Activated effector memory CD4-positive, alpha-beta T cell treated with Interleukin-2 at 50 U/mL for 16 hours (primary cell): Measurements from ENCODE around the gene CPT2.
"Not testable (repeated sequence)": the region's sequence is repeated elsewhere in the genome, so short reads cannot be mapped to it uniquely, and the experiment has no call there.

Experiments used
- DNase-seq: peaks from one replicate; pipeline ENCODE4 v3.0.0-alpha.2; 2020

CPT2 gene

DNA sequence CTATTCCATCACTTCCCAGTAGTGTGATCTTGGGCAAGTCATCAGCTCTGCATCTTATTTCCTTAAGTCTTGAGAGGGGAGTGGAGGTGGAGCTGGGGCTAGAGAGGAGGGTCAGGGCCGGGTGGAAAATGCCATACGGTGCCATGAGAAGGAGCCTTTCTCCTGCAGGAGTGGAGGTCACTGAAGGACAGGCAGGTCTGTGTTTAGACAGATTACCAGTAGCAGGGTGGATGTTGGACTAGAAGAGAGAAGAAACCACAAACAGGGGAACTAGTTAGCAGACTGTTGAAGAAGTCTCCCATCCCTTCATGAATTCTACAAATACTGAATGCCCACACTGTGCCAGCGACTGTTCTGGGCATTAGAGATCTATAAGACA is 13.9 kb upstream of the CPT2 start:
- DNase-seq = no peak

DNA sequence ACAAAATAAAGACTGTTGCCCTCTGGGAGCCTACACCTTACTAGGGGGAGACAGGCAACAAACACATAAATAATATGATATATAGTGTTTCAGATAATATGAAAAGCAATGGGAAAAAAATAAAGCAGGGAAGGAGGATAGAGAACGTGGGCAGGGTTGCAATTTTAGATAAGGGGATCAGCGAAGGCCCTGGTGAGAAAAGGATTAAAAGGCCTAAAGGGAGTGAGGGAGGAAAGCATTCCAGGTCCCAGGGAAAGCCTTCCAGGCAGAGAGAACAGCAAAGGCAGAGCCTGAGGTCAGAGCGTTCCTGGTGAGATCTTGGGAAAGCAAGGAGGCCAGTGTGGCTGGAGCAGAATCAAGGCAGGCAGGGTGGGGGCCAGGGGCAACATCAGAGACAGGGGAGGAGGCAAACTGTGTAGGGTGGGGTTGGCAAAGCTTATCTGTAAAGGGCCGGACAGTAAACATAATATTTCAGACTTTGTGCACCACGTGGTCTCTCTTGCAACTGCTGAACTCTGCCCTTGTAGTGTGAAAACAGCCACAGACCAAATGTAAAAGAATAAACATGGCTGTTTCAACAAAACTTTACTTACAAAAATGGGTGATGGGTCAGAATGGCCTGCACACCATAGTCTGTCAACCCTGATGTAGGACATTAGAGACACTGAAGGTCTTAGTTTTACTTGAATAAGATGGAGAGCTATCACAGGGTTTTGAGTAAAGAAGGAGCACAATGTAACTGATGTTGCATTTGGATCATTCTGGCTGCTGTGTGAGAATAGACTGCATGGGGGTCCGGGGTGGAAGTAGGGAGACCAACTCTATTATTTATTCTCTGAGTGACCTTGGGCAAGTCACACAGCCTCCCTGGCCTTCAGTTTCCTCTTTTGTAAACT is 13.3 kb upstream of the CPT2 start:
- no peak for DNase-seq

DNA sequence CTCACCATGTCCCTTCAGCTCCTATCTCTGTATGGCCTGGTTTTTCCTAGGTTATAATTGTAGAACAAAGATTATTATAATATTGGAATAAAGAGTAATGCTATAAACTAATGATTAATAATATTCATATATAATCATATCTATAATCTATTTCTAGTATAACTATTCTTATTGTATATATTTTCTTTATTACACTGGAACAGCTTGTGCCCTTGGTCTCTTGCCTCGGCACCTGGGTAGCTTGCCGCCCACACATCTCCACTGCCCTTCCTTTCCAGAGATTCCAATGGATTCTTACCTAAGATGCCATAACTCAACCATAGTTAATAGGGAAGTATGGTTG is 10.7 kb upstream of the CPT2 start:
- not testable (repeated sequence) for DNase-seq

DNA sequence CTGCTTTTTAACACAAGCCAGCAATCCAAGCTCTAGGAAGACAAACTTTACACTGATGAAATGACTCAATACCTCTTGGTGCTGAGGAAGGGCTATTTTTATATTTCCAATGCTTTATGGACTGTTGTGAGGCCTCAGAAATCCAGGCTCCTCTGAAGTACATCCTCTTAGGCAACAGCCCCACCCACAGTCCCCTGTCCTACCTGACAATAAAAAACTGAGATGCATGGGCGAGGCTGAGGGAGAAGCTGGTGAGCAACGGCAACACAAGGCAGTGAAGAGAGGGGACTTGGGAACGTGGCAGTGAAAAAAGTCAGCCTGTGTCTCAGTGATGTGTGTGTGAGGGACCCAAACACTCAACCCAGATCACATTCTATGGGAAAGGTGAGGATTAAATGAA is 10.1 kb upstream of the CPT2 start:
- DNase-seq = no peak

DNA sequence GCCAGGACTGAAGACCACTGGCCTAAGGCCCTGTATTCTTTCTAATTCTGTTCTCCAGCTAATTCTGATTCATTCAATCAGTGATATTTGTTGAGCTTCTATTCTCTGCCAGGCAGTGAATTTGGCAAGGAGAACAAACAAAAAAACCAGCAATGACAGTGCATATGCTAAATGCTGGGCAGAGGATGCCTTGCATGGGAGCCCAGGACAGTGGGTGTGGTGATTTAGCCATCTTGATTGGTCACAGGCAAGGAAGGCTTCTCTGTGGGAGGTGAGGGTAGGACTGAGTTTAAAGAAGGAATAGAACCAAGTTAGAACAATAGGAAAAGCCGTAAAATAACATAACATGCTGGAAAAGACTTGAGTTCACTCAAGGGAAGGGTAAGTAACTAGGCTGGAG is 9.2 kb upstream of the CPT2 start:
- no peak for DNase-seq

DNA sequence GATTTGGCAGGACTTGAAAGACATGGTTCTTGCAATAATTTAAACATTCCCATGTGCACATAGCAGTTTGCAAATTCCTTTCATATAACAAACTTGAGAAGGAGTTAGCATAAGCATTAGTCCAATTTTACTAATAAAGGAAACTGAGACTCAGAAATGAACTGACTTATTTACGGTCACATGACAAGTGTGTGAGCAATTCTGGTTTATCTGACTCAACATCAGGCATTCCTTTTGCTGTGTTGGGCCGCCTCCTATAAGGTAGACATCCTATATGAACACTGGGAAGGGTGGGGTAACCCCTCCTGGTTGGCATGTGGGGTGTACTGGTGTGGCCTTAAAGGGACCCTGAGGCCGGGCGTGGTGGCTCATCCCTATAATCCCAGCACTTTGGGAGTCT is 8.5 kb upstream of the CPT2 start:
- no peak for DNase-seq

DNA sequence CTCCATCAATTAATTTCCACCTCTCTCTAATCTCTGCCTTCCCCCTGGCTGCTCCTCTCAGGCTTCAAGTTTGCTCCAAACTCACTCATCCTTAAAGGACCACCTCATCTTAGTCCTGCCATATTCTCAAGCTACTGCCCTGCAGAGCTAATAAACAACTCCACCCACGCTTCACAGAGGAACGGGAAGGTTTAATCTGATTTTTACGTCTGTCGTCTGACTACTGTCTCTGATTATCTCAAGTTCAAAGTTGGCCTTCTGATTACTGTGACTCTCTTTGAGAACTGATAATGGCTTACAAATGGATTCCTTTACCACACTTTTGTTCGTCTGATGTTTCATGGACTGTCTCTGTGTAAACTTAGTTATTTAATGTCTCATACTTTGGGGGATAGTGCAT is 7.6 kb upstream of the CPT2 start:
- DNase-seq = no peak

DNA sequence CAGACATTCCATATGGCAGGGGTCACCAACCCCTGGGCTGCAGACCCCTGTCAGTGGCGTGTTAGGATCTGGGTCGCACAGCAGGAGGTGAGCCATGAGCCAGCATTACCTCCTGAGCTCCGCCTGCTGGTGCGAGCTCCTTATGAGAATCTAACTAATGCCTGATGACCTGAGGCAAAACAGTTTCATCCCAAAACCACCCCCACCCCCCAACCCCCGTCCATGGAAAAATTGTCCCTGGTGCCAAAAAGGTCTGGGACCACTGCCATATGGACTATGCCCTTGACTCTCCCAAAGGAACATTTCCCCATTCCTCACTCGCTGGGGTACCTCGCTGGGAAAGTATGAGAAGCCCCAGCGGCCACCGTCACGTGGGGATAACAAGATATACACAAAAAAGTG is 6.4 kb upstream of the CPT2 start:
- no peak for DNase-seq

DNA sequence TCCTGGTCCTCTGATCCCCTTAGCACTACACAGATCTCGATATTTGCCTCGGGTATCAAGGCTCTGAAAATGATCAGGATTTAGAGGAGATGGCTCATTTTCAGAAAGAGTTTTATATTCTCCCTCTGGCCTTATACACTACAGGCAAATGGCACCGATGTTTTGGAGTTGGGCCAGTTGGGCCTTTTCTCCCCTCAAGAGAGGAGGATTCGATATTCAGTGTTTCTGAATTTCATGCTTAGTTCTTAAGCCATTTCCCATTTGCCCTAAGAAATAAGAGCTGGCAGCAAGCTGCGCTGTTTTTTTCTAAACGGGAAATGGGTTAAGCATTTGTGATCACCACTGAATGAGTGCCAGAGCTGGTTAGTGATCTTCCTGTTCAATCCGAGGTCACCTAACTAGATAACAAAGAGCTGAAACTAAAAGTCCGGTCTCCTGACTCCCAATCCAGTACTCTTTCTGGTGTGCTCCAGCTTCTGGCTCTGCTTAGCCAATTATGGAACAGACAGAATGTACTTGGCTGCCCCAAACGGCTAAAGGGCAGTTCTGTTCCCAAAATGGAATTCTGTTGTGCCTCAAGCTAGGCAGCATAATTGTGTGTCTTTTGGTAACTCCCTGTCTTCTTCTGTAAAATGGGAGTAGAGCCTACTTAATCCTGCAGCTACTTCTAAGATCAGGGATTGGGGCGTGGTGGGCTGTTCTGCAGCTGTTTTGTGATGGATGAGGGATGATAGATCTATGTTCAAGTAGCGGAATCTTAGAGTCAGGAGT is 1.2 kb upstream of the CPT2 start:
- DNase-seq = no peak

DNA sequence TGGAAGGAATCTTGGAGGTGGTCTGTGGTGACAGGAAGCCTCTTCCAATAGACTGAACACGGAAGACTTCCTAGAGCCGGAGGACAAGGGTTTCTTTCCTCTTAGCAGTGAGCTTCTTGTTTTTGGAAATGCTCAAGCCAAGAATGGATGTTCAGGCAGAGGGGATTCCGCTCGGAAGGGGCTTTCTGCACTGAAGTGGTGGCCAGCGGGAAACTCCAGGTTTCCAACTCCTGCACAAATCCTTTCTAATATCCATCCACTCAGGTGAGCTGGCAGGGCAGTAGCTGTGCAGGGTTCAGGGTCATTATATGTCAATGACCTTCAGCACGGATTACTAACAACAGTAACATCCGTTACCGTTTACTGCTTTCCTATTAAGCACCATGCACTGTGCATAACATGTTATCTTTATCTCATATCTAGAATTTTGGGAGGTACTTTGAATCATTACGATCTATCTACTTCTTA is 573 bp upstream of the CPT2 start:
- DNase-seq = no peak

DNA sequence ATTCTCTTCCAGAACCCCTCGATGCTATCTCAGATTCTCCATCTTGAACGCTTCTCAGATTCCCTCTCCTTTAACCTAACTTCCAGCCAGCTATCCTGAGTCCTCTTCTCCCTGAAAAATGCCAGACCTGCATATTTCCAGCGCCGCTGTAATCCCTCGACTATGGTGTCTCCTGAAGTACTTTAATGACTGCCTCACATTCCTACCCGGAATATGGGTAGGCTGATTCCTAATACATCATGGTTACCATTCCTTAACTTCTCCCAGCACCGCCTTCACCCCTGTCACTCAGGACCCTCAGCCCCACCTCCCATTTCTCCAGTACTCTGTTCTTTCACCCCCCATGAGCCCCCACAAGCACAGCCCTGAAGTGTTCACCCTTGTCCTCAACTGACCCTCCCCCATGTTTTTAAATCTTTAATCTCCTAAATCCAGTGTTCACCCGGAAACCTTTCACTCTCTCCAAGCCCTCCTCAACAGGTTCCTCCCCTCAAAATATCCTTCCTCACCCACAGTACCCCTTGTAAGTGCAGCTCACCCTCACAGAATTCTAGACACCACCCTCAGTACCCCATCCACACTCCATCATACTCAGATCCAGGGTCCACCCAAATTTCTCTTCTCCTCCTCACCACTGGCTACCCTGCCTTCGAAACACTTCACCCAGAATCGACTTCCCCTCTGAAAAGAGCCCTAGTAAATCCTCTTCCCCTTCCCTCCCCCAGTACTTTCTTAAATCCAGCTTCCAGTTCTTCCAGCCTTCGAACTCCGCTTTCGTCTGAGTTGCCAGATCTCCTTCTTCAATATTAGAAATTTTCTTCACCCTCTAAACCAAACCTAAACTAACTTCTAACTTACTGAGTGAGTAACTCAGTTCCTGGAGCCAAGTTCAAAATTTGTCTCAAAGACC is 922 bp downstream of the CPT2 start:
- no peak for DNase-seq

DNA sequence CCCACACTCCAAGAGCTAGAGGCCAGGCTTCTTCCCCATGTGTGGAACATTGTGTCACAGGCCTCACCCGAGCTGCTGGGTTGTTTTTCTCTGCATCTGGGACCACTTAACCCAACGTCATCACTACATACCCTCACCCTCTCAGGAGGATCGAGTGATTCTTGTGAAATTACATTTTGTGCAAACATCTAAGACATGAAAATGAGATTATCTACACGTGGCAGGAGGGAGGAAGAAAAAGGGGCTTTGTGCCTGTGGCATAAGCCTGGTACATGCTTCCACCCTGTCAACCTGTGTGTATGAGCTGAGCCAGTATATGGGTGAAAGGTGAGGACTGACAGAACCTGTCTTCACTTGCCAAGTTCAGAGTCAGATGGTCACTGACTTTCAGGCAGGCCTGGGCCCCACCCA is 1.6 kb downstream of the CPT2 start:
- DNase-seq = no peak

DNA sequence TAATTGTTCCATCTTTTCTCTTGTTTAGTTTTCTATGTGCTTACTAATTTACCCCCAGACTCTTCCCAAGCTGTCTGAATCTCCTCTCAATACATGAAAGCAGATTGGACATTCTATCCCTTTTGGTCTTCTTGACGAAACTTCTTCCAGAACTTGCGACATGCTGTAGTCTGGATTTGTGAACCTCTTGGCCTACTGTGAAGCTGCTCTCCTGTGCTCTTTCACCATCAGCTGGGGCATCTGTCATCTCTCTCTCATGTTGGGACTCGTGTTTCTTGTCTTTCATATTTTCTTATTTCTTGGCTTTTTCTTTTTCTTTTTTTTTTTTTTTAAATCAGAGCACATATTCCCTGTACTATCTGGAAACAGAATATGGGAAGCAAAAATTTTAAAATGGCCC is 6.8 kb downstream of the CPT2 start:
- DNase-seq = no peak

DNA sequence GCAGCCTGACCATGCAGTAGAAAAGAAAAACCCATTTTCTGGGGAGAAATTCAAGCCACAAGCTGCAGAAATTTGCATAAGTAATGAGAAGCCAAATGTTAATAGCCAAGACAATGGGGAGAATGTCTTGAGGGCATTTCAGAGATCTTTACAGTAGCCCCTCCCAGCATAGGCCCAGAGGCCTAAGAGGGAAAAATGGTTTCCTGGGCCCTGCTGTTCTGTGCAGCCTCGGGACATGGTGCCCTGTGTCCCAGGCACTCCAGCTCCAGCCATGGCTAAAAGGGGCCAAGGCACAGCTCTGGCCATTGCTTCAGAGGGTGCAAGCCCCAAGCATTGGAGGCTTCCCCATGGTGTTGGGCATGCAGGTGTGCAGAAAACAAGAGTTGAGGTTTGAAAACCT is 8.9 kb downstream of the CPT2 start:
- not testable (repeated sequence) for DNase-seq

DNA sequence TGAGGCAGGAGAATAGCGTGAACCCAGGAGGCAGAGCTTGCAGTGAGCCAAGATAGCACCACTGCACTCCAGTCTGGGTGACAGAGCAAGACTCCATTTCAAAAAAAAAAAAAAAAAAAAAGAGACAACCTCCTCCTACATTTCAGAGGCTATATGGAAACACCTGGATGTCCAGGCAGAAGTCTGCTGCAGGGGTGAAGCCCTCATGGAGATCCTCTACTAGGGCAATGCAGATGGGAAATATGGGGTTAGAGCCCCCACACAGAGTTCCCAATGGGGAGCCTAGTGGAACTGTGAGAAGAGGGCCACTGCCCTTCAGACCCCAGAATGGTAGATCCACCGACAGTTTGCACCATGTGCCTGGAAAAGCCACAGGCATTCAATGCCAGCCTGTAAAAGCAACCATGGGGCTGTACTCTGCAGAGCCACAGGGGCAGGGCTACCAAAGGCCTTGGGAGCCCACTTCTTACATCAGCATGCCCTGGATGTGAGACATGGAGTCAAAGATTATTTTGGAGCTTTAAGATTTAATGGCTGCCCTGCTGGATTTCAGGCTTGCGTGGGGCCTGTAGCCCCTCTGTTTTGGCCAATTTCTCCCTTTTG is 9.6 kb downstream of the CPT2 start:
- not testable (repeated sequence) for DNase-seq

DNA sequence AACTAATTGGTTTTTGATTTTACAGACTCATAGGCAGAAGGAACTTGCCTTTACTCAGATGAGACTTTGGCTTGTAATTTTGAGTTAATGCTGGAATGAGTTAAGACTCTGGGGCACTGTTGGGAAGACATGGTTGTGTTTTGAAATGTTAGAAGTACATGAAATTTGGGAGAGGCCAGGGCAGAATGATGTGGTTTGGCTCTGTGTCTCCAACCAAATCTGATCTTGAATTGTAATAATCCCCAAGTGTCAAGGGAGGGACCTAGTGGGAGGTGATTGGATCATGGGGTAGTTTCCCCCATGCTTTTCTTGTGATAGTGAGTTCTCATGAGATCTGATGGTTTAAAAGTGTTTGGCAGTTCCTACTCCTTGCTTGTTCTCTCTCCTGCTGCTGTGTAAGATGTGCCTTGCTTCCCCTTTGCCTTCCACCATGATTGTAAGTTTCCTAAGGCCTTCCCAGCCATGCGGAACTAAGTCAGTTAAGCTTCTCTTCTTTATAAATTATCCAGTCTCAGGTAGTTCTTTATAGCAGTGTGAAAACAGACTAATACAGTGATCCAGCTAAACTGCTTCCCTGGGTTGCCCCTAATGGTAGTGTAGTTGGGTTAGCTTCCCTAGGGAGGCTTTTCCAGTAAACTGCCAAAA is 10.2 kb downstream of the CPT2 start:
- DNase-seq = no peak

DNA sequence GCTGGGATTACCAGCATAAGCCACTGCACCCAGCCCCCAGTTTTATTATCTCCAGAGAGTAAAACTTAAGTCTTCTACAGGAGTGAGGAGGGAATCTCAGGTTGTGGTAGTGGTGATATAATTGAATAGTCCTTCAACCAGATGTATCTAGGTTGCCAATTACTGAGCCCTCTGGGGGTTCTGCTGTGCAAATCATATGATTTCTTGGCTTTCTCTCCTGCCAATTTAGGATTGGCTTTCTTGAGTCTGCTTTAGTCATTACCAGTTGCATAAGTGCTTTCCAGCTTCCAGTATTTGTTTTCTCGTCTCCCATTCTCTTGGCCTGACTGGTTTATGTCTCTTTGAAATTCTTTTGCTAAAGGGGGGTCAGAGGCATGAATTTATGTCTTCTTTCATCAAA is 11.1 kb downstream of the CPT2 start:
- DNase-seq = no peak

DNA sequence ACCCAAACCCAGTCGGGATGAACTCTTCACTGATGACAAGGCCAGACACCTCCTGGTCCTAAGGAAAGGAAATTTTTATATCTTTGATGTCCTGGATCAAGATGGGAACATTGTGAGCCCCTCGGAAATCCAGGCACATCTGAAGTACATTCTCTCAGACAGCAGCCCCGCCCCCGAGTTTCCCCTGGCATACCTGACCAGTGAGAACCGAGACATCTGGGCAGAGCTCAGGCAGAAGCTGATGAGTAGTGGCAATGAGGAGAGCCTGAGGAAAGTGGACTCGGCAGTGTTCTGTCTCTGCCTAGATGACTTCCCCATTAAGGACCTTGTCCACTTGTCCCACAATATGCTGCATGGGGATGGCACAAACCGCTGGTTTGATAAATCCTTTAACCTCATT is 13.7 kb downstream of the CPT2 start:
- no peak for DNase-seq

DNA sequence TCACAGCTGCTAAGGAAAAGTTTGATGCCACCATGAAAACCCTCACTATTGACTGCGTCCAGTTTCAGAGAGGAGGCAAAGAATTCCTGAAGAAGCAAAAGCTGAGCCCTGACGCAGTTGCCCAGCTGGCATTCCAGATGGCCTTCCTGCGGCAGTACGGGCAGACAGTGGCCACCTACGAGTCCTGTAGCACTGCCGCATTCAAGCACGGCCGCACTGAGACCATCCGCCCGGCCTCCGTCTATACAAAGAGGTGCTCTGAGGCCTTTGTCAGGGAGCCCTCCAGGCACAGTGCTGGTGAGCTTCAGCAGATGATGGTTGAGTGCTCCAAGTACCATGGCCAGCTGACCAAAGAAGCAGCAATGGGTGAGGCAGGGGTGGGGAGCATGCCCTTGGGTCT is 14.3 kb downstream of the CPT2 start:
- DNase-seq = no peak

DNA sequence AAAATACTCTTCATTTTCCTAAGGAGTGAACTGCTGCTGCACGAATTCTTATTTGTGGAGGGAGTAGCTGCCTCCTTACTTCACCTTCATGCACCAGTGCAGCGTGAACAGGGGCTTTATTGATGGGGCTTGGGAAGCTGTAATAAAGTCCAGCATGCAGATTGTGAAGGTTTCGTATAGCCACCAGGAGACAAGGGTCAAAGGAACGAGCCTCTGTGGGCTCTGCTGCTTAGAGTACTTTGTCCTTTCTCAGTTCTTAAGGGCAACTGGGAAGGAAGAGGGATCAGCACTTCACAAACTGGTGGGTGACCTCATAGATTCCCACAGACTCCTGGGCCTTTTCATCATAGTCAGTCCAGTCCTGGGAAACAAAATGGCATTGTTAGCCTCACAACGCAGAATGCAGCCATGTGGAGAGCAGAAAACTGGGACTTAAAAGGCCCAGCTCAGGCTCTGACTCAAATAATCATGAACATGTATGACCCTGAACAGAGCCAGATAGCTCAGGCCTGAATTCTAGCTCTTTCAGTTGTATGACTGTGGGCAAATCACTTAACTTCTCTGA is 17.8 kb downstream of the CPT2 start:
- no peak for DNase-seq

DNA sequence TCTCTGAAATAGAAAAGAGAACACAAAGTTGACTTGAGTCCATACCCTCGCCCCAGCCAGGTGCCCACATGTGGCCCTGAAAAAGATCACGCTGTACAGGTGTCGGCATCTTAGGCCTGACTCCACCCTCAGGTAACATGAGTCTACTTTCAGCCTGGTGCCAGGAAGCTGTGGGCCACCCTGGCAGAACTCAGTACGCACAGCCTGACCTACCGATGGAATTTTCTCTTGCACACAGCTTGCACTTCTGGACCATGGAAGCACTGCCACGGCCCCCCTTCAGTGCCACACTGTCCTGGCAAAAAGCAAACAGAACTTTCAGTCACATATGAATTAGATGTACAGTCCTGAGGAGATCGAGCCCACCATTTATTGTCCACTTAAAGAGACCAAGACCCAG is 21.6 kb downstream of the CPT2 start:
- no peak for DNase-seq

DNA sequence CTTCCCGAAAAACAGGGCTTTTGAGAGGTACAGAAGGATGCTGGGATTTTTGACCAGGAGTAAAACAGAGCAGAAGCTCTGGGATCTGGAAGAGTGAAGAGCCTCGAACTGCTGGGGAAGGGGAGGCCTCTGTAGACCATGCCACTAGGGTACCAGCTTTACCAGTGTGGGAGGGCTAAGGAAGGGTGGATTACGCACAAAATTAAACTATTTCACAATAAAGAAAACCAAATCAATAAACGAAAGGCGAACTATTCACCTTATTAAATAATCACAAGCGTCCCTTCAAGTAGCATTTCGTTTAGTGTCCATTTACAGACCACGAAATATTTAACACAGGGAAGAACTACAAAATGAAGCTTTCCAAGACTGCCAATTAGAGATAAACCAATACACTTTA is 23.1 kb downstream of the CPT2 start:
- no peak for DNase-seq
